ACC112 (cell line): Measurements from ENCODE around the gene FBXL20.
A peak's percentile ranks its signal among the peaks of the same experiment; 100 is the strongest.

Experiments
- H2AFZ ChIP-seq: fragments of 200-600 bp; sonication (generic); one replicate; pipeline ENCODE4 v1.6.0; 2017; ENCODE audit warnings: antibody characterized with exemption, low read length; ENCODE audit not compliant: unreplicated experiment
- H3K27ac ChIP-seq: fragments of 200-600 bp; sonication (generic); 2 replicates; pipeline ENCODE4 v1.5.1; 2014; ENCODE audit warnings: low read depth, mild to moderate bottlenecking, antibody characterized with exemption, low read length, moderate library complexity
- H3K27me3 ChIP-seq: fragments of 200-600 bp; sonication (generic); 2 replicates; pipeline ENCODE4 v1.6.1; 2014; ENCODE audit warnings: mild to moderate bottlenecking, antibody characterized with exemption, low read length, moderate library complexity, mixed read lengths; ENCODE audit not compliant: insufficient read depth
- H3K36me3 ChIP-seq: fragments of 200-600 bp; sonication (generic); 2 replicates; pipeline ENCODE4 v1.6.1; 2016; ENCODE audit warnings: mild to moderate bottlenecking, antibody characterized with exemption, low read length, moderate library complexity, mixed read lengths; ENCODE audit not compliant: insufficient read depth
- H3K4me1 ChIP-seq: fragments of 200-600 bp; sonication (generic); one replicate; pipeline ENCODE4 v1.6.1; 2016; ENCODE audit warnings: low read length, mixed read lengths; ENCODE audit not compliant: insufficient read depth, unreplicated experiment, control insufficient read depth
- H3K4me3 ChIP-seq: fragments of 200-600 bp; sonication (generic); 2 replicates; pipeline ENCODE4 v1.5.1; 2014; ENCODE audit warnings: mild to moderate bottlenecking, low read depth, low read length
- H3K79me2 ChIP-seq: fragments of 200-600 bp; sonication (generic); one replicate; pipeline ENCODE4 v1.6.0; 2016; ENCODE audit warnings: low read length; ENCODE audit not compliant: control insufficient read depth, unreplicated experiment, insufficient read depth

The FBXL20 gene

DNA sequence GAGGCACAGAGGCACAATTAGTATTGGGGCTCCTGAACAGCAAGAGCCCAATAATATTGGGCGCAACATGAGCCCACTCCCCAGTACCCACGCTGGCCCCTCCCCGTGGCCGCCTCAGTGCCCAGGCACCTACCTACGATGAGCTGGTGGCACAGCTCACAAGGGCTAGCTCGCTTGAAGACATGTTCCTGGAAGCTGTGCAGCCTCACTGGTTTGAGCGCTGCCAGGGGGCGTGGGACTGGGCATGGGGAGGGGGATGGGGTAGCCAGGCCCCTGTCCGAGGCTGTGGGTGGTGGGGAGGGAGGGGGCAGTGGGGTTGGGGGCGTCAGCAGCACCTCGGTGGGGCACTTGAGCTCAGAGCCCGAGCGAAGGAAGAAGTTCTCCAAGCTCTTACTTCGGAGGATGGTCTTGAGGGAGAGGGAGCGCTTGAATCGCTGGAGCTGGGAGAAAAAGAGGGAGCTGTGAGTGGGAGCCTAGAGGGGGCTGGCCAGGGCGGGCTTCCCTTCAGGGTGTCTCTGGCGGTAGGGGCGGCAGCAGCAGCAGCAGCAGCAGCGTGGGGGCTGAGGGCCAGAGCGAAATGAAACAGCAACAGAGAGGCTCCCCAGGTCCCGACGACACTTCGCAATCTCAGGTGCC lies 183.6 kb downstream of the FBXL20 start:
- no peak overlapping the region for H2AFZ ChIP-seq
- H3K27me3 ChIP-seq = no peaks in the 10 kb centered on the region
- H3K4me3 ChIP-seq = no peak overlapping the region

DNA sequence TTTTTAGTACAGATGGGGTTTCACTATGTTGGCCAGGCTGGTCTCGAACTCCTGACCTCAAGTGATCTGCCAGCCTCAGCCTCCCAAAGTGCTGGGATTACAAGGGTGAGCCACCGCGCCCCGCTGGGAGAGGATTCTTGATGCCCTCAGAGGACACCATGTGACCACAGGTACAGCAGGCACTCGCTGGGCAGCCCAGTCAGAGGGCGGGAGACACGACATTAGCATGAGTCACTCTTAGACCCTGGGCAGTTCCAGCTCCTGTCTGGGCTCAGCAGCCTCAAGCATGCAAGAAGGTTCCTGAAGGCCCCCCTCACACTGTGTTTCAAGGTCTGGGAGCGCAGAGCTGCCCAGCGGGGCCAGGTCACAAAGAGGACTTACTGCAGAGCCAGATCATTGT lies 187.6 kb downstream of the FBXL20 start:
- H2AFZ ChIP-seq = no peak overlapping the region
- no peaks in the 10 kb centered on the region for H3K27me3 ChIP-seq

More for the DNA sequence above, 183.6 kb downstream of the FBXL20 start:
- H3K4me1 ChIP-seq = peaks cover 9% of the 10 kb centered on the region
- H3K27ac ChIP-seq = no peak overlapping the region
- no peaks in the 10 kb centered on the region for H3K36me3 ChIP-seq
- H3K79me2 ChIP-seq = no peaks in the 10 kb centered on the region

DNA sequence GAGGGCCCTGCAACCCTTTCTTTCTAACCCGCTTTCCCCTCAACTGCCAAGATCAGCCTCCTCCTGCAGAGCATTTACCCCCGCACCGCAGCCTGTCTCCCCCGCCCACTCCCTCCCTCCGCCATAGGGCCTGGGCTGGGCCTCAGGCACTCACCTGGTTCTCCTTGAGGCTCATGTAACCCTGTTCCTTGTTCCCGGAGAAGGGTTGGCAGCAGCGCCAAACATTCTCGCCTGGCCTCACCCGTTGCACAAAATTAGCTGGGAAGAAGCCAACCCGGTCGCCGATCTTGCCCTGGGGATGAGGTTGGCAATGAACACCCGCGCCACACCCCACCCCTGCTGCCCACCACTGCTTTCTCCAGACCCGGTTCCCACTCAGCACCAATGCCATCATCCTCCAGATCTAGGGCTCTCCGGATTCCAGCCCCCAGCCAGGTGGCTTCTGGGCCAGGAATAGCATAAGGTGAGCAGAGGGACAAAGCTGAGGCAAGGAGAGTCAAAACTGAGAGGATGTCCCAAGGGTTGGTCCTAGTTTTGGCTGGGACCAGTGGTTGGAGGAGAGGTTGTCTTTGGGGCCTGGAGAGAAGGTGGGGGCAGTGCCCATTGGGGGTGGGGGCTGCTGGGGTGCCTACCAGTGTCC lies 188.5 kb downstream of the FBXL20 start:
- Histone ChIP-seq H3K4me1 (peaks cover 12% of the 10 kb centered on the region), H3K79me2 (no peaks in the 10 kb centered on the region), H3K27me3 (no peaks in the 10 kb centered on the region), H3K27ac (no peak overlapping the region), H2AFZ (no peak overlapping the region), H3K36me3 (no peaks in the 10 kb centered on the region), H3K4me3 (no peak overlapping the region)

More for the DNA sequence above, 187.6 kb downstream of the FBXL20 start:
- Histone ChIP-seq H3K4me3 (no peak overlapping the region), H3K27ac (no peak overlapping the region), H3K36me3 (no peaks in the 10 kb centered on the region), H3K4me1 (peaks cover 7% of the 10 kb centered on the region), H3K79me2 (no peaks in the 10 kb centered on the region)

DNA sequence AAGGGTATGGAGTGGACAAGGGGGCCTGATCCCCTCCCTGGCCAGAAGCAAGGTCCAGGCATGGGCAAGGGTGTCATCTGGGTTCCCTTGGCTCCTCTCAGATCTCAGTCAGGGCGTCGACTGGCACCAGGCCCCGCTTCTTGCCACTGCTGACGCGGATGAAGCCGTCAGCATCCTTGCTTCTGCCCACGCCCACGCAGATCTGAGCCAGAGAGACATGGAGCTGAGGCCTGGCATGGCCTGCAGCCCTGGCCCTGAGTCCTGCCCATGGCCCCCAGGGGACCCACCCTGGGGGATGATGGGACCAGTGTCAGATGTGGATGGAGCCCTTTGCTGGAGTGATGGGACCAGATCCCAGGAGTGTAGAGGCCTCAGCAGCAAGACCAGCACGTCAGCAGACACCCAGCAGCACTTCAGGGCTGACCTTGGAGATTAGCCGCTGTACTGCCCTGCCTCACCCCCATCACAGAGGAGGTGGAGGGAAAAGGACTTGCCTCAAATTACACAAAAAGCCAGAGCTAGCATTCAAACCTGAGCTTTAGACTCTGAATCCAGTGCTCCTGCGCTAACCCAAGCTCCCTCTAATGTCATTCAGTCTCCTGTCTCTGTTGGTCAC lies 189.1 kb downstream of the FBXL20 start:
- no peak overlapping the region for H3K27ac ChIP-seq
- no peaks in the 10 kb centered on the region for H3K27me3 ChIP-seq
- H3K4me1 ChIP-seq = peaks cover 14% of the 10 kb centered on the region
- H3K4me3 ChIP-seq = no peak overlapping the region
- no peaks in the 10 kb centered on the region for H3K36me3 ChIP-seq
- H3K79me2 ChIP-seq = no peaks in the 10 kb centered on the region
- H2AFZ ChIP-seq = no peak overlapping the region

DNA sequence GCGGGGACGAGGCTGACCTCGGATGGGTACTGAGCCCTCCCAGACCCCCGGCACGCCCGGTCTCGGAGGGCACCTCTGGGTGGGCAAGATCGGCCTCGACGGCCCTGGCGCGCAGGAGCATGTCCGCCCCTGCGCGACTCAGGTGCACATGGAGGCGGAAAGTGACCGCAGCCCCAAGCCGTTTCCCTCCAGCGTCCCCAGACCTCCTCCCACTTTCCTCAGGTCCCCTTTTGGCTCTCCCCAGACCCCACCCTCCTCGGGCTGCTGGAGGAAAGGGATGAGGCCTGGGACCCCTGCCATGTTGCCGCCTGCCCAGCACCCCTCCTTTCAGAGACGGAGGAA lies 191.4 kb downstream of the FBXL20 start:
- H3K4me3 ChIP-seq = peak overlapping the region; percentile 72
- H3K27me3 ChIP-seq = no peaks in the 10 kb centered on the region
- peaks cover 16% of the 10 kb centered on the region for H3K4me1 ChIP-seq
- H2AFZ ChIP-seq = no peak overlapping the region
- 0 out of 2 replicates have a peak, but pooled peaks cover 1% of the 10 kb centered on the region for H3K36me3 ChIP-seq
- H3K27ac ChIP-seq = no peak overlapping the region
- no peaks in the 10 kb centered on the region for H3K79me2 ChIP-seq

DNA sequence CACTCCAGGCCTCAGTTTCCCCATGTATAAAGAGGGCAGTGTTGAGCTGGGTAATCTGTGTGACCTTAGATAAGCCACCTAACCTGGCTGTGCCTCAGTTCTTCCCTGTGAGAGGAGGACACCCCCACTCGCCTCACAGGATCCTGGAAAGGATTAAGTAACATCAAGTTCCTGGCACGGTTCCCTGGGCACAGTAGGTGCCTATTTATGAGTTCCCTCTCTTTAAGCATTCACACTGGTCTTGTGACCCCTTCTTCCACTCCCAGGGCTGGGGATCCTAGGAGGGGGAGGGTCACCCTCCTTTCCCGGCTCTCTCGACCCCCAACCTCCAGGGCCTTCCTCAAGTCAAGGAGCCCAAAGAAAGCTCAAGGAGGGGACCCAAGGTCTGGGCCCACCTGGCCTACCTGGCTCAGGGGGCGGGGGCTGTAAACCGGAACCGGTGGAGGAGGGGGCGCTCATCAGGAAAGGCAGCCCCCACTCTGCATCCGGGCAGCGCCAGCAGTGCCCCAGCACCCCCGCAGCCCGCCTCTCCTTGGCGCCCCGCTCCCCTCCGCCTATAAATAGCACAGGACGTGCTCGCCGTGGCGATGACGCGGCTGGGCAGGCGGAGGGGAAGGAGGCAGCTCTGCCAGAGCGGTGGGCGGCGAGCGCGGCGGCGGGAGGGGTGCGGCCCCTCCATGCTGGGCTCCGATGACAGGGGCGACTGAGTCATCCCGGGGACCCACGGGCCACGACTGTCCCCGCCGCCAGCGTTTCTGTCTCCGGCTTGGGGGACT lies 191.9 kb downstream of the FBXL20 start:
- Histone ChIP-seq H3K27me3 (no peaks in the 10 kb centered on the region), H3K27ac (no peak overlapping the region), H3K79me2 (no peaks in the 10 kb centered on the region), H2AFZ (peak overlapping the region; percentile 37), H3K36me3 (0 out of 2 replicates have a peak, but pooled peaks cover 4% of the 10 kb centered on the region), H3K4me1 (peaks cover 16% of the 10 kb centered on the region), H3K4me3 (peak overlapping the region; percentile 72)

DNA sequence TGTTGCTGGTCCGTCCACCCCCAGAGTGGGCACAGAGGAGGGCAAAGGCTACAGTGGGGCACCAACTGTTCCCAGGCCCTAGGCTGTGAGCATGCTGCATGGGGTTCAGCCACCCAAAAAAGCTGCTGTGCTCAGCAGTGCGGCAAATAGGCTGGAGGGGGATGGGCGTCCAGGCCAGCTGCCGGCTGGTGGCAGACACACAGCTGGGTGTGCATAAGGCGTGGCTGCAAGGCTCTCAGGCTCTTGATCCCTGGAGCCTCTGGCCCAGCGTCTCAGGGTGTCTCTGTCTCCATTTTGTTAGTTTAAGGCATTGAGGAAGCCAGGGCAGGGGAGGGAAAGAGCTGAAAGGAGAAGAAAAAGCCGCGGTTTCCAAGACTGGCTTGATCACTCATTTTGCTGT lies 192.5 kb downstream of the FBXL20 start:
- H3K27ac ChIP-seq = no peak overlapping the region
- peaks cover 16% of the 10 kb centered on the region for H3K4me1 ChIP-seq
- peak overlapping the region; percentile 72; the same call in 1 of the 2 replicates for H3K4me3 ChIP-seq
- no peaks in the 10 kb centered on the region for H3K27me3 ChIP-seq
- H3K79me2 ChIP-seq = no peaks in the 10 kb centered on the region
- peaks cover 7% of the 10 kb centered on the region; the same call in 1 of the 2 replicates for H3K36me3 ChIP-seq
- no peak overlapping the region for H2AFZ ChIP-seq

DNA sequence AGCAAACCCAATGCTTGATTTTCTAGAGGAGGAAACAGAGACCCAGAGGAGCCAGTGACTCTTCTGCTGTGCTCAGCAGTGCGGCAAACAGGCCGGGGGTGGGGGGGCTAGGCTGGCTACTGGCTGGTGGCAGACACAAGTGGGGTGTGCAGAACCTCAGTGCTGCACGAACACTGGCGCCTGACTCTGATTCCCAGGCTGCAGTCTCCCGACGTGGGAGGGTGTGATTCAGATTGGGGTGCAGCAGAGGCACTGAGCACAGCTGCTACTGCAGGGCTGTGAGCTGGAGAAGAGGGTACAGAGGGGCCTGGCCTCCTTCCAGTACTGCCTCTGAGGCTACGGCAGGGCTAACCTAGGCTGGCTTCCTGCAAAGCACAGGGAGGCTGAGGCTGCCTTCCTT lies 193.3 kb downstream of the FBXL20 start:
- Histone ChIP-seq H3K4me3 (no peak overlapping the region), H3K27me3 (no peaks in the 10 kb centered on the region), H2AFZ (no peak overlapping the region), H3K79me2 (no peaks in the 10 kb centered on the region), H3K36me3 (peaks cover 11% of the 10 kb centered on the region; the same call in 1 of the 2 replicates), H3K27ac (no peak overlapping the region), H3K4me1 (peaks cover 16% of the 10 kb centered on the region)

DNA sequence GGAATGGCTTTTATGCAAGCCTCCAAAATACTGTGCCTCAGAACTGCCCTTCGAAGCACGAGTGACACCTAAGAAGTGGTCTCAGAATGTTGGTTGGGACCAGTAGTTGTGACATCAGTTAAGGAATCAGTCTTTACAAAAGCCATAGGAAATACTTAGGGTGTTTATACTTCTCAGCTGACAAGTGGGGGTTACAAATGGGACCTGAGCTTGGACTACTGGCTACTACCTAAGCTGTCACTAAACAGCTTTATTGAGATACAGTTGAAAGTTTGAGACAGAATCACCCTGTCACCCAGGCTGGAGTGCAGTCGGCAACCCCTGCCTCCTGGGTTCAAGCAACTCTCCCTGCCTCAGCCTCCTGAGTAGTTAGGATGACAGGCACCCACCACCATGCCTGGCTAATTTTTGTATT lies 196.3 kb downstream of the FBXL20 start:
- Histone ChIP-seq H3K27ac (no peak overlapping the region), H3K4me1 (peaks cover 31% of the 10 kb centered on the region), H3K27me3 (no peaks in the 10 kb centered on the region), H3K79me2 (peaks cover 26% of the 10 kb centered on the region), H2AFZ (no peak overlapping the region), H3K36me3 (peaks cover 31% of the 10 kb centered on the region), H3K4me3 (no peak overlapping the region)

DNA sequence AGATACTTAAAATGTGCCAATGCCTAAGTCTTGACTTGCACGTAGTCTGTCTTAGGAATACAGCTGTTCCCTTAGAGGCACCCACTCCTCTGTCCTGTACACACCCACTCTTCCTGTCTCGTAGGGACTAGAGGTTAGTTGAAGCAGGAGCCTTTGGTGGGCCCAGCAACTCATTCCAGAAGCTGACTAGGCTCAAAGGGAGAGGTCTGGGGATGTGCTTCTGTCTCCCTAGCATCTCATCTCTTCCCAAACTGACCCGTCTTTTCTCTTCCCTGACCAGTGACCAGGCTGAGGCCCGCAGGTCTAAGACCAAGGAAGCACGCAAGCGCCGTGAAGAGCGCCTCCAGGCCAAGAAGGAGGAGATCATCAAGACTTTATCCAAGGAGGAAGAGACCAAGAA lies 197.2 kb downstream of the FBXL20 start:
- no peaks in the 10 kb centered on the region for H3K27me3 ChIP-seq
- H2AFZ ChIP-seq = no peak overlapping the region
- peaks cover 31% of the 10 kb centered on the region for H3K36me3 ChIP-seq
- H3K79me2 ChIP-seq = peaks cover 27% of the 10 kb centered on the region
- H3K4me1 ChIP-seq = peaks cover 28% of the 10 kb centered on the region
- H3K4me3 ChIP-seq = no peak overlapping the region
- H3K27ac ChIP-seq = no peak overlapping the region
